ENCODE measurements around the gene TIGD1. TPM values are rescaled to one million over a fixed set of nuclear protein-coding genes. Genes with fewer than 3 reads are reported as not detected.

TIGD1 gene
- total and polyA plus RNA-seq, 2 of the 13 experiments (the other 11 are each of a cell fraction or from before 2014, with no cell fraction given): 3.5 to 9.5 TPM

GRCh38 chr2:232544674-232545073 is 5.7 kb downstream of the TIGD1 start (continued):
- TF ChIP-seq ZBTB3 (CRISPR knock-in tag; IDR thresholded peaks at IDR 0.05; ENCODE audit: borderline replicate concordance, low read depth) (no peak), CREBL2 (CRISPR knock-in tag; IDR thresholded peaks at IDR 0.05; ENCODE audit: borderline replicate concordance) (no peak), RAD51 (IDR thresholded peaks at IDR 0.05; ENCODE audit: borderline replicate concordance) (no peak), ZNF407 (CRISPR knock-in tag; IDR thresholded peaks at IDR 0.05; ENCODE audit: not compliant biosample characterization) (no peak), ZNF160 (CRISPR knock-in tag; IDR thresholded peaks at IDR 0.05) (no peak), ATF7-NPFF (CRISPR knock-in tag; IDR thresholded peaks at IDR 0.05; ENCODE audit: low read depth) (no peak)
